ENCODE data around the gene TXNL4B. TPM values are rescaled to one million over a fixed set of nuclear protein-coding genes. Genes with fewer than 3 reads are reported as not detected.

Gene TXNL4B
- total and polyA plus RNA-seq, 10 of the 15 experiments (the other 5 are each of a cell fraction or from before 2014, with no cell fraction given) = 11.1 to 24.0 (median 15.9) TPM

DNA sequence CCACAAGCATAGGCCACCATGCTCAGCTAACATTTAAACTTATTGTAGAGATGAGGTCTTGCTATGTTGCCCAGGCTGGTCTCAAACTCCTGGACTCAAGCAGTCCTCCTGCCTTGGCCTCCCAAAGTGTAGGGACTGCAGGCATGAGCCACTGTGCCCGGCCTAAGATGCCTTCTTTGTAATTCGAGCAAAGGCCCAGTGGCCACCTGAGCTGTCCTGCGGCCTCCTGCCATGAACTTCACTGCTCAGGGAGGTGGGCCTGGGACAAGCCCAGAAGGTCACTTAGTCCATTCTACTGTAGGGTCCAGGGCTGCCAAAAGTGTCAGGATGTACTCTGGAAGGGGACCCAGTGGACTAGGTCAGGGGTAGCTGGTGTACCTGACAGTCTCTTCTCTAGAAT lies 30.7 kb upstream of the TXNL4B start (continued):
- TF ChIP-seq POU2F2 (IDR thresholded peaks at IDR 0.05; ENCODE audit: borderline replicate concordance, low read depth, low read length) = no peak
- TF ChIP-seq GATAD2B (conservative IDR thresholded peaks at IDR 0.05; ENCODE audit: low read depth) = no peak
- no peak for TF ChIP-seq CBX3 (IDR thresholded peaks at IDR 0.05; ENCODE audit: borderline replicate concordance, low read depth)

DNA sequence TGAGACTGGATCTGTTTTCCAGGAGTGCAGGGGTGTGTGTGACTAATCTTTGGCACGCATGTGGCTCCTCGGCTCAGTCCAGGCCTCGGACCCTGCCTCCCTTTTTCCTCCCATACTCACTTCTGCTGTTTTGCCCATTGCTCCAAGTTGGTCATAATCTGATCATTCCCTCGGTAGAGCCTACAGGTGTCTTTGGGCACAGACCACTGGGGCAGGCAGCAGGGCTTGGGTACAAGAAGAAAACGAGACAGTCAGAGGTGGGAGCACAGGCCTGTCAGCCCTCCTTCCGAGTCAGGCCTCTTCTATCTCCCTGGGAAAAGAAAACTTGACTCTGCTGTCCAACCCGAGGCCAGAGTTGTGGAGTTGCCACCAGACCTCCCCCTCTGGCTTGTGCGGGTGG lies 30.0 kb upstream of the TXNL4B start:
- no peak overlapping the region for H3K9ac ChIP-seq (ENCODE audit: control insufficient read depth, insufficient read depth, low read length)
- no TSS peak for BruUV-seq (replicated peaks)
- no peak for DNase-seq (ENCODE audit: low read depth, low spot score)
- intact Hi-C loops (cut with micrococcal nuclease; ENCODE audit: unreplicated experiment) (loop anchor here (10.0 kb wide), 2 partner anchors 121 to 1071 kb away; no protein-coding TSS in a partner anchor), in situ Hi-C loops (cut with MboI) (loop anchor here (5.0 to 10.0 kb wide), 2 partner anchors 339 to 1831 kb away; no protein-coding TSS in a partner anchor)
- no peaks in the 10 kb centered on the region; the same call in 1 of the 2 replicates for H3K4me1 ChIP-seq (ENCODE audit: control insufficient read depth, insufficient read depth, low read length)
- RAD21 ChIA-PET (ENCODE audit: unreplicated experiment) = interaction anchor here (1.0 kb wide), 1 partner anchor 348 kb away, joined by 3 read pairs; no protein-coding TSS in a partner anchor
- no peak for ATAC-seq
- POLR2A ChIA-PET = no interaction called here
- H3K79me2 ChIP-seq (ENCODE audit: control insufficient read depth, insufficient read depth, low read length) = no peaks in the 10 kb centered on the region
- no peak overlapping the region for H3K4me3 ChIP-seq
- H3K4me2 ChIP-seq (ENCODE audit: control insufficient read depth, insufficient read depth) = no peak overlapping the region
- FAIRE-seq = no peak
- H3K36me3 ChIP-seq (ENCODE audit: control insufficient read depth in 2 of 2, insufficient read depth in 2 of 2, low read length in 1 of 2) = no peaks in the 10 kb centered on the region
- no peaks in the 10 kb centered on the region for H3K27me3 ChIP-seq (replicated peaks in 1 of 2; ENCODE audit: control insufficient read depth in 2 of 2, insufficient read depth in 2 of 2, low read length in 1 of 2)
- no peaks in the 10 kb centered on the region for H3K9me3 ChIP-seq (replicated peaks; ENCODE audit: control insufficient read depth, insufficient read depth, low read length)
- SMC1A ChIA-PET (ENCODE audit: uncharacterized antibody, unreplicated experiment) = interaction anchor here (0.6 to 4.9 kb wide), 3 partner anchors 9 to 379 kb away, joined by 3 to 38 read pairs (median 6); no protein-coding TSS in a partner anchor
- CTCF ChIA-PET = interaction anchor here (1.0 to 4.5 kb wide), 10 partner anchors 8 to 379 kb away, joined by 3 to 92 read pairs (median 8); partner anchors contain the start of gene PMFBP1
- H3K27ac ChIP-seq (ENCODE audit: control insufficient read depth, insufficient read depth) = no peak overlapping the region
- no peak overlapping the region for H2AFZ ChIP-seq (ENCODE audit: control insufficient read depth, low read depth, low read length)
- no peaks in the 10 kb centered on the region for H4K20me1 ChIP-seq (ENCODE audit: control insufficient read depth, insufficient read depth)
- WGBS (ENCODE audit: insufficient coverage, insufficient replicate concordance, low lambda C conversion rate, missing lambda C conversion rate) = 54% methylated on average over 8 of the region's 8 CpGs
- no peak for TF ChIP-seq CREM (IDR thresholded peaks at IDR 0.05; ENCODE audit: low read depth)
- TF ChIP-seq POLR2A (IDR thresholded peaks at IDR 0.05; ENCODE audit: low read depth, low read length) = no peak
- TF ChIP-seq, protein P1, sequence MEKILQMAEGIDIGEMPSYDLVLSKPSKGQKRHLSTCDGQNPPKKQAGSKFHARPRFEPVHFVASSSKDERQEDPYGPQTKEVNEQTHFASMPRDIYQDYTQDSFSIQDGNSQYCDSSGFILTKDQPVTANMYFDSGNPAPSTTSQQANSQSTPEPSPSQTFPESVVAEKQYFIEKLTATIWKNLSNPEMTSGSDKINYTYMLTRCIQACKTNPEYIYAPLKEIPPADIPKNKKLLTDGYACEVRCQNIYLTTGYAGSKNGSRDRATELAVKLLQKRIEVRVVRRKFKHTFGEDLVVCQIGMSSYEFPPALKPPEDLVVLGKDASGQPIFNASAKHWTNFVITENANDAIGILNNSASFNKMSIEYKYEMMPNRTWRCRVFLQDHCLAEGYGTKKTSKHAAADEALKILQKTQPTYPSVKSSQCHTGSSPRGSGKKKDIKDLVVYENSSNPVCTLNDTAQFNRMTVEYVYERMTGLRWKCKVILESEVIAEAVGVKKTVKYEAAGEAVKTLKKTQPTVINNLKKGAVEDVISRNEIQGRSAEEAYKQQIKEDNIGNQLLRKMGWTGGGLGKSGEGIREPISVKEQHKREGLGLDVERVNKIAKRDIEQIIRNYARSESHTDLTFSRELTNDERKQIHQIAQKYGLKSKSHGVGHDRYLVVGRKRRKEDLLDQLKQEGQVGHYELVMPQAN (conservative IDR thresholded peaks at IDR 0.05) = no peak
- TF ChIP-seq, protein P2, sequence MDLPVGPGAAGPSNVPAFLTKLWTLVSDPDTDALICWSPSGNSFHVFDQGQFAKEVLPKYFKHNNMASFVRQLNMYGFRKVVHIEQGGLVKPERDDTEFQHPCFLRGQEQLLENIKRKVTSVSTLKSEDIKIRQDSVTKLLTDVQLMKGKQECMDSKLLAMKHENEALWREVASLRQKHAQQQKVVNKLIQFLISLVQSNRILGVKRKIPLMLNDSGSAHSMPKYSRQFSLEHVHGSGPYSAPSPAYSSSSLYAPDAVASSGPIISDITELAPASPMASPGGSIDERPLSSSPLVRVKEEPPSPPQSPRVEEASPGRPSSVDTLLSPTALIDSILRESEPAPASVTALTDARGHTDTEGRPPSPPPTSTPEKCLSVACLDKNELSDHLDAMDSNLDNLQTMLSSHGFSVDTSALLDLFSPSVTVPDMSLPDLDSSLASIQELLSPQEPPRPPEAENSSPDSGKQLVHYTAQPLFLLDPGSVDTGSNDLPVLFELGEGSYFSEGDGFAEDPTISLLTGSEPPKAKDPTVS (IDR thresholded peaks at IDR 0.05; ENCODE audit: low read depth, low read length) = no peak
- no peak for TF ChIP-seq SIN3A (IDR thresholded peaks at IDR 0.05; ENCODE audit: low read depth, low read length)
- TF ChIP-seq SUZ12 (IDR thresholded peaks at IDR 0.05; ENCODE audit: unreplicated experiment) = no peak
- TF ChIP-seq IKZF1 (conservative IDR thresholded peaks at IDR 0.05) = no peak
- TF ChIP-seq RCOR1 (conservative IDR thresholded peaks at IDR 0.05; ENCODE audit: low read depth, low read length) = no peak
- no peak for TF ChIP-seq PAX5 (IDR thresholded peaks at IDR 0.05; ENCODE audit: borderline replicate concordance, low read depth, low read length)
- TF ChIP-seq, protein P3, sequence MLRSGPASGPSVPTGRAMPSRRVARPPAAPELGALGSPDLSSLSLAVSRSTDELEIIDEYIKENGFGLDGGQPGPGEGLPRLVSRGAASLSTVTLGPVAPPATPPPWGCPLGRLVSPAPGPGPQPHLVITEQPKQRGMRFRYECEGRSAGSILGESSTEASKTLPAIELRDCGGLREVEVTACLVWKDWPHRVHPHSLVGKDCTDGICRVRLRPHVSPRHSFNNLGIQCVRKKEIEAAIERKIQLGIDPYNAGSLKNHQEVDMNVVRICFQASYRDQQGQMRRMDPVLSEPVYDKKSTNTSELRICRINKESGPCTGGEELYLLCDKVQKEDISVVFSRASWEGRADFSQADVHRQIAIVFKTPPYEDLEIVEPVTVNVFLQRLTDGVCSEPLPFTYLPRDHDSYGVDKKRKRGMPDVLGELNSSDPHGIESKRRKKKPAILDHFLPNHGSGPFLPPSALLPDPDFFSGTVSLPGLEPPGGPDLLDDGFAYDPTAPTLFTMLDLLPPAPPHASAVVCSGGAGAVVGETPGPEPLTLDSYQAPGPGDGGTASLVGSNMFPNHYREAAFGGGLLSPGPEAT (IDR thresholded peaks at IDR 0.05; ENCODE audit: low read depth) = no peak
- TF ChIP-seq, protein P4, sequence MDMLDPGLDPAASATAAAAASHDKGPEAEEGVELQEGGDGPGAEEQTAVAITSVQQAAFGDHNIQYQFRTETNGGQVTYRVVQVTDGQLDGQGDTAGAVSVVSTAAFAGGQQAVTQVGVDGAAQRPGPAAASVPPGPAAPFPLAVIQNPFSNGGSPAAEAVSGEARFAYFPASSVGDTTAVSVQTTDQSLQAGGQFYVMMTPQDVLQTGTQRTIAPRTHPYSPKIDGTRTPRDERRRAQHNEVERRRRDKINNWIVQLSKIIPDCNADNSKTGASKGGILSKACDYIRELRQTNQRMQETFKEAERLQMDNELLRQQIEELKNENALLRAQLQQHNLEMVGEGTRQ (IDR thresholded peaks at IDR 0.05; ENCODE audit: borderline replicate concordance, low read depth, low read length) = no peak
- TF ChIP-seq RUNX3 (IDR thresholded peaks at IDR 0.05; ENCODE audit: low read length) = no peak
- no peak for TF ChIP-seq BACH1 (IDR thresholded peaks at IDR 0.05; ENCODE audit: borderline replicate concordance)
- TF ChIP-seq ZNF622 (IDR thresholded peaks at IDR 0.05) = no peak
- no peak for TF ChIP-seq ZNF274 (IDR thresholded peaks at IDR 0.05; ENCODE audit: insufficient read depth, insufficient read length)
- TF ChIP-seq BHLHE40 (IDR thresholded peaks at IDR 0.05; ENCODE audit: borderline replicate concordance in 1 of 2, low read depth in 2 of 2, low read length in 1 of 2) = no peak
